ENCODE data around the gene FRAT1. TPM values are rescaled to one million over a fixed set of nuclear protein-coding genes. Genes with fewer than 3 reads are reported as not detected.

Gene FRAT1
- total and polyA plus RNA-seq, 2 donors (not counting 1 experiment from before 2014, with no cell fraction given): 5.1 to 25.3 TPM

DNA sequence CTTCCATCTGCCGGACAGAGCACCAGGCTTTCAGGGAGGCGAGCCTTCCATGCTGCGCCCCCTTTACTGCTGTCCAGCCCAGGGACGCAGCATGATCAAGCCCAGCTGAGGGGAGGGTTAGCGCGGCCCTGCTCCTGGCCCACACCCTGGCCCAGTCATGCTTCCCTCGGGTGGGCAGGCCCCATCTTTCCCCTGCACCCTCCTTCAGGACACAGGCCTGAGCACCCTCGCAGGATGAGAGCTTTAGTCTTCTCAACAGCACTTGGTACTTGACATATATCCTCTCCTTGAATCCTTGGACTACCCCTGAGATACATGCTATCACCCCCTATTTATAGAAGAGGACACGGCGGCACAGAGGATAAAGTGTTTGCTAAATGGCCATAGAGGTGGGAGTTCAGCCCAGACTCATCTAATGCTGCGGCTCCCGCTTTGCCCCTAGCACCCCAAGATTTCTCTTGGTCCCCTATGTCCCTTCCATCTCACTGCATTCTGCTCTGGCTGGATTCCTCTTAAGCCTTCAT, 48.1 kb downstream of the FRAT1 start:
- peaks cover 26 to 32% of the 10 kb centered on the region in 2 donors for H3K4me1 ChIP-seq (ENCODE audit: control insufficient read depth in 2 of 2, insufficient read depth in 2 of 2, low read length in 2 of 2)
- no peak overlapping the region for H3K4me3 ChIP-seq (ENCODE audit: control extremely low read depth in 1 of 5, extremely low read depth in 1 of 5, insufficient read depth in 1 of 5, low read depth in 2 of 5, low read length in 4 of 5)
- TF ChIP-seq EZH2 (IDR thresholded peaks at IDR 0.05; ENCODE audit: borderline replicate concordance, insufficient read depth, low read depth, low read length, poor library complexity, severe bottlenecking): no peak
- TF ChIP-seq, protein P1, sequence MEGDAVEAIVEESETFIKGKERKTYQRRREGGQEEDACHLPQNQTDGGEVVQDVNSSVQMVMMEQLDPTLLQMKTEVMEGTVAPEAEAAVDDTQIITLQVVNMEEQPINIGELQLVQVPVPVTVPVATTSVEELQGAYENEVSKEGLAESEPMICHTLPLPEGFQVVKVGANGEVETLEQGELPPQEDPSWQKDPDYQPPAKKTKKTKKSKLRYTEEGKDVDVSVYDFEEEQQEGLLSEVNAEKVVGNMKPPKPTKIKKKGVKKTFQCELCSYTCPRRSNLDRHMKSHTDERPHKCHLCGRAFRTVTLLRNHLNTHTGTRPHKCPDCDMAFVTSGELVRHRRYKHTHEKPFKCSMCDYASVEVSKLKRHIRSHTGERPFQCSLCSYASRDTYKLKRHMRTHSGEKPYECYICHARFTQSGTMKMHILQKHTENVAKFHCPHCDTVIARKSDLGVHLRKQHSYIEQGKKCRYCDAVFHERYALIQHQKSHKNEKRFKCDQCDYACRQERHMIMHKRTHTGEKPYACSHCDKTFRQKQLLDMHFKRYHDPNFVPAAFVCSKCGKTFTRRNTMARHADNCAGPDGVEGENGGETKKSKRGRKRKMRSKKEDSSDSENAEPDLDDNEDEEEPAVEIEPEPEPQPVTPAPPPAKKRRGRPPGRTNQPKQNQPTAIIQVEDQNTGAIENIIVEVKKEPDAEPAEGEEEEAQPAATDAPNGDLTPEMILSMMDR (IDR thresholded peaks at IDR 0.05): no peak
- H3K27me3 ChIP-seq (replicated peaks in 1 of 4; ENCODE audit: control extremely low read depth in 1 of 4, control insufficient read depth in 3 of 4, insufficient read depth in 4 of 4, low read length in 3 of 4): no peaks in the 10 kb centered on the region
- H3K9me3 Mint-ChIP-seq (ENCODE audit: insufficient read depth): no peaks in the 10 kb centered on the region
- H3K27me3 Mint-ChIP-seq: no peaks in the 10 kb centered on the region
- no peak overlapping the region for H2AFZ ChIP-seq (ENCODE audit: insufficient read depth, low read depth, low read length, poor library complexity, severe bottlenecking)
- H4K20me1 ChIP-seq (ENCODE audit: control insufficient read depth, insufficient read depth, low read length, poor library complexity, severe bottlenecking): no peaks in the 10 kb centered on the region
- peak overlapping the region in 1 of 2 donors; percentile 96 for H3K27ac ChIP-seq (ENCODE audit: low read length in 2 of 2)
- H3K4me2 ChIP-seq (replicated peaks; ENCODE audit: low read depth, low read length, poor library complexity, severe bottlenecking): no peak overlapping the region
- POLR2A ChIA-PET: no interaction called here
- no peaks in the 10 kb centered on the region for H3K79me2 ChIP-seq (ENCODE audit: control insufficient read depth, insufficient read depth, low read length)
- intact Hi-C loops (cut with micrococcal nuclease): no loop called here
- CTCF ChIA-PET: no interaction called here
- H3K4me3 Mint-ChIP-seq: no peak overlapping the region
- H3K9me3 ChIP-seq (ENCODE audit: control extremely low read depth in 1 of 3, control insufficient read depth in 2 of 3, insufficient read depth in 1 of 3, low read length in 2 of 3): peaks cover 0 to 10% (median 0%) of the 10 kb centered on the region in 3 donors
- H3K9ac ChIP-seq (ENCODE audit: low read length): no peak overlapping the region
- H3K4me1 Mint-ChIP-seq: peaks cover 32% of the 10 kb centered on the region
- peak overlapping the region; percentile 93 for H3K27ac Mint-ChIP-seq
- ATAC-seq (ENCODE audit: low read depth) (no peak), DNase-seq (no peak)
- peaks cover 0 to 33% of the 10 kb centered on the region in 2 experiments for H3K36me3 ChIP-seq (replicated peaks in 1 of 2; ENCODE audit: control extremely low read depth in 1 of 2, control insufficient read depth in 1 of 2, extremely low read depth in 1 of 2, insufficient read depth in 2 of 2, low read length in 1 of 2)
- WGBS (ENCODE audit: insufficient coverage): 98% methylated on average over 9 of the region's 12 CpGs

Small RNA genes within 50 kb of the gene (small RNA-seq; reads per million reads assigned to genes)
- not detected for gene RF00017 (ENCODE audit: insufficient read length, low read depth, low replicate concordance)

Other genes starting within 250 kb of the FRAT1 start
- 0.29 and 0.49 TPM in 2 replicates for gene SLIT1, start 133.3 kb upstream of the FRAT1 start, total RNA-seq
- 0.15 and 0.65 TPM in 2 replicates for gene SLIT1, start 133.3 kb upstream of the FRAT1 start, polyA plus RNA-seq
- 21.7 and 22.5 TPM in 2 replicates for gene ARHGAP19, start 26.6 kb upstream of the FRAT1 start, total RNA-seq
- 6.4 and 8.3 TPM in 2 replicates for gene ARHGAP19, start 26.6 kb upstream of the FRAT1 start, polyA plus RNA-seq
- 30.2 and 31.5 TPM in 2 replicates for gene FRAT2, start 15.5 kb downstream of the FRAT1 start, total RNA-seq
- 4.1 and 4.9 TPM in 2 replicates for gene FRAT2, start 15.5 kb downstream of the FRAT1 start, polyA plus RNA-seq
- 33.6 and 35.7 TPM in 2 replicates for gene RRP12, start 82.1 kb downstream of the FRAT1 start, total RNA-seq
- 19.3 and 22.8 TPM in 2 replicates for gene RRP12, start 82.1 kb downstream of the FRAT1 start, polyA plus RNA-seq
- gene PGAM1, start 106.9 kb downstream of the FRAT1 start, total RNA-seq: 80.3 and 83.4 TPM in 2 replicates
- 28.8 and 48.7 TPM in 2 replicates for gene PGAM1, start 106.9 kb downstream of the FRAT1 start, polyA plus RNA-seq
- 44.5 and 49.0 TPM in 2 replicates for gene EXOSC1, start 126.7 kb downstream of the FRAT1 start, total RNA-seq
- gene EXOSC1, start 126.7 kb downstream of the FRAT1 start, polyA plus RNA-seq: 26.4 and 32.2 TPM in 2 replicates
- 35.6 and 41.5 TPM in 2 replicates for gene ZDHHC16, start 126.9 kb downstream of the FRAT1 start, total RNA-seq
- 21.0 and 24.1 TPM in 2 replicates for gene ZDHHC16, start 126.9 kb downstream of the FRAT1 start, polyA plus RNA-seq
- gene MMS19, start 179.2 kb downstream of the FRAT1 start, total RNA-seq: 78.0 and 82.1 TPM in 2 replicates
- 102 TPM in 2 replicates for gene MMS19, start 179.2 kb downstream of the FRAT1 start, polyA plus RNA-seq
- gene UBTD1, start 179.7 kb downstream of the FRAT1 start, total RNA-seq: 1.7 and 1.8 TPM in 2 replicates
- 1.2 and 1.3 TPM in 2 replicates for gene UBTD1, start 179.7 kb downstream of the FRAT1 start, polyA plus RNA-seq